ENCODE results near the gene TMEM158. TPM values are rescaled to one million over a fixed set of nuclear protein-coding genes. Genes with fewer than 3 reads are reported as not detected.

The TMEM158 gene
- polyA plus RNA-seq, 1 of the 3 experiments (the other 2 are of a cell fraction): 76.4 TPM

DNA sequence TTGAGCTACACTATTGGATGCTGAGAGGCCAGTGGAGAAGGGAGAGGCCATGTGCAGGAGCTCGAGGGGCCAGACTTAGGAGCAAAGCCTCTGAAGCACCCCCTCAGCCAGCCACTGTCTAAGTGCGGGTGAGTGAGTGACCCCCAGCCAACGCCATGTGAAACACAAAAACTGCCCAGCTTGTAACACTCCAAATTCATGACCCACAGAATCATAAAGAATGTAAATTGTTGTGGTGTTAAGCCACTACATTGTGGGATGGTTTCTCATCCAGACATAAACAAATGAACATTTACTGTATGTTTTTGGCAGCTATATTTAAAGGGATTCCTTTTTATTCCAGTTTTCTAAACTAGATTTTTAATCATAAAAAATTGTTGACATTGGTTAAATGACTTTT is 27.2 kb upstream of the TMEM158 start:
- TF ChIP-seq POLR2AphosphoS5 (IDR thresholded peaks at IDR 0.05; ENCODE audit: low read depth, low read length) (no peak), CHD2 (IDR thresholded peaks at IDR 0.05; ENCODE audit: low read length, partially characterized antibody) (no peak), CTCF (IDR thresholded peaks at IDR 0.05) (no peak), RAD21 (IDR thresholded peaks at IDR 0.05; ENCODE audit: low read length) (no peak), NRF1 (IDR thresholded peaks at IDR 0.05; ENCODE audit: low read depth, low read length) (no peak), MAX (IDR thresholded peaks at IDR 0.05; ENCODE audit: low read depth) (no peak), RXRA (IDR thresholded peaks at IDR 0.05; ENCODE audit: borderline replicate concordance, low read depth) (no peak), NFIC (IDR thresholded peaks at IDR 0.05; ENCODE audit: borderline replicate concordance) (no peak), IRF3 (IDR thresholded peaks at IDR 0.05; ENCODE audit: low read depth, low read length) (no peak), GATA2 (CRISPR knock-in tag; IDR thresholded peaks at IDR 0.05) (no peak), JUND (IDR thresholded peaks at IDR 0.05) (no peak), RCOR1 (IDR thresholded peaks at IDR 0.05; ENCODE audit: low read length) (no peak), ELF1 (IDR thresholded peaks at IDR 0.05) (no peak), TAF1 (IDR thresholded peaks at IDR 0.05; ENCODE audit: borderline replicate concordance, low read depth, low read length) (no peak), RFX5 (IDR thresholded peaks at IDR 0.05; ENCODE audit: low read length) (no peak), REST (IDR thresholded peaks at IDR 0.05; ENCODE audit: low read depth, low read length) (no peak), TCF12 (IDR thresholded peaks at IDR 0.05) (no peak), SIN3A (IDR thresholded peaks at IDR 0.05; ENCODE audit: borderline replicate concordance, low read depth, low read length) (no peak)
- TF ChIP-seq, protein P1, sequence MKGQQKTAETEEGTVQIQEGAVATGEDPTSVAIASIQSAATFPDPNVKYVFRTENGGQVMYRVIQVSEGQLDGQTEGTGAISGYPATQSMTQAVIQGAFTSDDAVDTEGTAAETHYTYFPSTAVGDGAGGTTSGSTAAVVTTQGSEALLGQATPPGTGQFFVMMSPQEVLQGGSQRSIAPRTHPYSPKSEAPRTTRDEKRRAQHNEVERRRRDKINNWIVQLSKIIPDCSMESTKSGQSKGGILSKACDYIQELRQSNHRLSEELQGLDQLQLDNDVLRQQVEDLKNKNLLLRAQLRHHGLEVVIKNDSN (IDR thresholded peaks at IDR 0.05; ENCODE audit: borderline replicate concordance, low read depth): no peak
- no peaks in the 10 kb centered on the region for H3K9me3 ChIP-seq
- H2AFZ ChIP-seq (ENCODE audit: low read depth): no peak overlapping the region
- H3K9ac ChIP-seq: no peak overlapping the region
- H3K27ac ChIP-seq (ENCODE audit: low read depth in 2 of 2, low read length in 1 of 2): no peak overlapping the region
- no peaks in the 10 kb centered on the region for H3K79me2 ChIP-seq (ENCODE audit: insufficient read depth)
- no peaks in the 10 kb centered on the region; a peak in 1 of 4 replicates for H3K4me1 ChIP-seq (ENCODE audit: control insufficient read depth in 1 of 2, insufficient read depth in 2 of 2, low read depth in 1 of 2, low read length in 1 of 2)
- H3K36me3 ChIP-seq (replicated peaks in 1 of 2; ENCODE audit: control insufficient read depth in 1 of 2, insufficient read depth in 2 of 2, low read length in 1 of 2): no peaks in the 10 kb centered on the region
- ChIA-PET POLR2A (no interaction called here), CTCF (interaction anchor here (0.6 to 1.5 kb wide), 3 partner anchors 35 to 525 kb away, joined by 3 read pairs; no protein-coding TSS in a partner anchor)
- no peak overlapping the region for H3K4me3 ChIP-seq (ENCODE audit: low read depth in 2 of 2, low read length in 1 of 2)
- H4K20me1 ChIP-seq (ENCODE audit: insufficient read depth): no peaks in the 10 kb centered on the region
- H3K9me2 ChIP-seq: no peaks in the 10 kb centered on the region
- no peaks in the 10 kb centered on the region for H3K27me3 ChIP-seq (ENCODE audit: insufficient read depth)
- DNase-seq: no peak
- no peak overlapping the region for H3K4me2 ChIP-seq
- 30% methylated on average over 2 of the region's 3 CpGs for WGBS (ENCODE audit: low lambda C conversion rate)
- no peaks in the 10 kb centered on the region for H3F3A ChIP-seq (replicated peaks; ENCODE audit: insufficient read depth)

Data from SK-N-SH (cell line).